ENCODE data around the gene CNN3.

DNA sequence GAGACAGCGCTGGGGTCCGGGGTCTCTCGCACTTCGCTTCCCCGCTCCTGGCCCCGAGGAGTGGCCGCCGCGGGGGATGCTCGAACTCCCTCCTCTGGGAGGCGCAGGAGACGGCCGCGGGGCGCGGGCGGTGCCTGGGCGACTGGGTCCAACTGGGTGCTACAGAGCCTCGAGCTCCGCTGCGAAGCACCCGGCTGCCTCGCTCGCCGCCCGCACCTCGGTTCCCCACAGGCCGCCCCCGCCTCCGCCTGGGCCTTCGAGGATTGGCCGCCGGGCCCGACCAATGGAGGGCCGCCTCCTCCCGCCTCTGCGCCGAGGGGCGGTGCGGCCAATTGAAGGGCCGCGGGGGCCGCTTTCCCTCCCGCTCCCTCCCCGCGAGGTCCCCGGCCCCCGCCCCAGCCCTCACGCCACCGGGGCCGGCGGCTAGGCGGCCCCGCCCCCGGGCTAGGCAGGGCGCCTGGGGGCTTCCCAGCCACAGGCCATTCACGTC lies at the start of gene CNN3:
- TF ChIP-seq, protein P1, sequence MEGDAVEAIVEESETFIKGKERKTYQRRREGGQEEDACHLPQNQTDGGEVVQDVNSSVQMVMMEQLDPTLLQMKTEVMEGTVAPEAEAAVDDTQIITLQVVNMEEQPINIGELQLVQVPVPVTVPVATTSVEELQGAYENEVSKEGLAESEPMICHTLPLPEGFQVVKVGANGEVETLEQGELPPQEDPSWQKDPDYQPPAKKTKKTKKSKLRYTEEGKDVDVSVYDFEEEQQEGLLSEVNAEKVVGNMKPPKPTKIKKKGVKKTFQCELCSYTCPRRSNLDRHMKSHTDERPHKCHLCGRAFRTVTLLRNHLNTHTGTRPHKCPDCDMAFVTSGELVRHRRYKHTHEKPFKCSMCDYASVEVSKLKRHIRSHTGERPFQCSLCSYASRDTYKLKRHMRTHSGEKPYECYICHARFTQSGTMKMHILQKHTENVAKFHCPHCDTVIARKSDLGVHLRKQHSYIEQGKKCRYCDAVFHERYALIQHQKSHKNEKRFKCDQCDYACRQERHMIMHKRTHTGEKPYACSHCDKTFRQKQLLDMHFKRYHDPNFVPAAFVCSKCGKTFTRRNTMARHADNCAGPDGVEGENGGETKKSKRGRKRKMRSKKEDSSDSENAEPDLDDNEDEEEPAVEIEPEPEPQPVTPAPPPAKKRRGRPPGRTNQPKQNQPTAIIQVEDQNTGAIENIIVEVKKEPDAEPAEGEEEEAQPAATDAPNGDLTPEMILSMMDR (conservative IDR thresholded peaks at IDR 0.05; ENCODE audit: low read depth, low read length) = peak; percentile 9; the same call in 1 of the 2 replicates
- TF ChIP-seq MAZ (IDR thresholded peaks at IDR 0.05; ENCODE audit: borderline replicate concordance, low read depth, low read length) = peak; percentile 96
- no peak for TF ChIP-seq CEBPB (IDR thresholded peaks at IDR 0.05; ENCODE audit: low read depth, low read length)
- TF ChIP-seq RCOR1 (IDR thresholded peaks at IDR 0.05; ENCODE audit: insufficient replicate concordance, low read length) = no peak
- TF ChIP-seq MAFK (IDR thresholded peaks at IDR 0.05; ENCODE audit: low read depth, low read length) = no peak
- TF ChIP-seq NFE2L2 (IDR thresholded peaks at IDR 0.05; ENCODE audit: low read depth, low read length) = no peak
- no peak for TF ChIP-seq CHD1 (IDR thresholded peaks at IDR 0.05; ENCODE audit: low read depth, low read length)
- peak; percentile 46; the same call in 1 of the 2 replicates for TF ChIP-seq MXI1 (IDR thresholded peaks at IDR 0.05; ENCODE audit: borderline replicate concordance, low read depth, low read length)
- peak; percentile 97 for TF ChIP-seq POLR2A (IDR thresholded peaks at IDR 0.05; ENCODE audit: low read depth, low read length)
- peak; percentile 17; the same call in 1 of the 2 replicates for TF ChIP-seq RAD21 (IDR thresholded peaks at IDR 0.05; ENCODE audit: low read length)
- TF ChIP-seq, protein P2, sequence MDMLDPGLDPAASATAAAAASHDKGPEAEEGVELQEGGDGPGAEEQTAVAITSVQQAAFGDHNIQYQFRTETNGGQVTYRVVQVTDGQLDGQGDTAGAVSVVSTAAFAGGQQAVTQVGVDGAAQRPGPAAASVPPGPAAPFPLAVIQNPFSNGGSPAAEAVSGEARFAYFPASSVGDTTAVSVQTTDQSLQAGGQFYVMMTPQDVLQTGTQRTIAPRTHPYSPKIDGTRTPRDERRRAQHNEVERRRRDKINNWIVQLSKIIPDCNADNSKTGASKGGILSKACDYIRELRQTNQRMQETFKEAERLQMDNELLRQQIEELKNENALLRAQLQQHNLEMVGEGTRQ (IDR thresholded peaks at IDR 0.05; ENCODE audit: low read depth, low read length) = no peak
- no peak for TF ChIP-seq BHLHE40 (IDR thresholded peaks at IDR 0.05; ENCODE audit: low read depth, low read length)
- TF ChIP-seq RFX5 (IDR thresholded peaks at IDR 0.05; ENCODE audit: low read depth, low read length) = no peak
- TF ChIP-seq SMC3 (IDR thresholded peaks at IDR 0.05; ENCODE audit: low read depth, low read length) = peak; percentile 10; the same call in 1 of the 2 replicates

Measured in IMR-90 (cell line).